IPS-18c (cell line): ENCODE data around the gene ELMOD2.
"Not testable (repeated sequence)": the region's sequence is repeated elsewhere in the genome, so short reads cannot be mapped to it uniquely, and the experiment has no call there.

Source experiments
- H3K4me3 ChIP-seq: 2 replicates; pipeline ENCODE4 v1.7.0; 2013; ENCODE audit warnings: low read depth, mild to moderate bottlenecking, low read length, moderate library complexity; ENCODE audit not compliant: insufficient read depth
- H3K9me3 ChIP-seq: one replicate; pipeline ENCODE4 v1.6.1; 2013; ENCODE audit warnings: mild to moderate bottlenecking, low read length, moderate library complexity; ENCODE audit not compliant: control insufficient read depth, insufficient read depth

Gene ELMOD2, protein sequence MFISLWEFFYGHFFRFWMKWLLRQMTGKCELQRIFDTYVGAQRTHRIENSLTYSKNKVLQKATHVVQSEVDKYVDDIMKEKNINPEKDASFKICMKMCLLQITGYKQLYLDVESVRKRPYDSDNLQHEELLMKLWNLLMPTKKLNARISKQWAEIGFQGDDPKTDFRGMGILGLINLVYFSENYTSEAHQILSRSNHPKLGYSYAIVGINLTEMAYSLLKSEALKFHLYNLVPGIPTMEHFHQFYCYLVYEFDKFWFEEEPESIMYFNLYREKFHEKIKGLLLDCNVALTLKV

DNA sequence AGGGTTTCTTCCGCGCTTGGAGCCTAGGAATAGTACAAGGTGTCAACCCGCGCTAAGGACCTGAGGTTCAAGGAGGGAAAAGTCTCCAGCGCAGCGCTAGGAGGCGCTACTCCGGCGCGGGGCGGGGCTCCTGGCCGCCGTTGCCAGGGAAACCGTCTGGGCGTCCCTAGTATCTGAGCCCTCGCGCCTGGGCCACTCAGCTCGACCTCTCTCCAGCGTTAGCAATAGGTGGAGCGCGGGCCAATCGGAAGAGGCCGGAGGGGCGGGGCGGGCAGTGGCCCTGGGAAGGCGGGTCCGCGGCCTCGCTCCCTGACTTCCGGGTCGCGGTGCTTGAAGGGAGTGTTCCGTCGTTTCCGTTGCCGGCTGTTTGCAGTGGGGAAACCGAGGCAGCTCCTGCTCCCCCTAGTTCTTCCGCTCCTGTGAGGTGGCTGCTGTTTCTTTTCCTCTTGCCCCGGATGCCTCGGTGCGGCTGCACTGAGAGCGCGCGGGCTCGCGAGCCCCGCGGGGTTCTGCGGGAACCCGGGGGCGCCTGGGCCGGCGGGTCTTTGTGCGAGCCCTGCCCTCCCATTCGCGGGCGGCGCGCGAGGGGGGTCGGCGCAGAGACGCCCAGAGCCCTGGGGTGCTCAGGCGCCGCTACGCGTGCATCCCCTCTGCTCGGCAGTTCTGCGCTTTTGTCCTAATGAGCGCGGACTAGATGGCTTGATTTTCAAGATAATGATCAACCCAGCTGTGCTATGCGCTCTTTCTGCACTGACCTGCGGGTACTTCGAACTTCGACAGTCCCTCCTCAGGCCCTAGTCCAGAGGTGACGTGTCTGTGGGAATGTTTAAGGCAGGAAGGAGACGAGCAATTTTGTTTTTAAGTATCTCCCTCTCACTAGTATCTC is at the start of gene ELMOD2:
ELMOD2 (plus strand) TSS at position 312 of the 886 bp plus-strand sequence. CDS start 1,261 bp downstream, outside the sequence.
- peak within 1 kb of the TSS; percentile 79 for H3K4me3 ChIP-seq
- no peaks in the 10 kb centered on the region for H3K9me3 ChIP-seq

DNA sequence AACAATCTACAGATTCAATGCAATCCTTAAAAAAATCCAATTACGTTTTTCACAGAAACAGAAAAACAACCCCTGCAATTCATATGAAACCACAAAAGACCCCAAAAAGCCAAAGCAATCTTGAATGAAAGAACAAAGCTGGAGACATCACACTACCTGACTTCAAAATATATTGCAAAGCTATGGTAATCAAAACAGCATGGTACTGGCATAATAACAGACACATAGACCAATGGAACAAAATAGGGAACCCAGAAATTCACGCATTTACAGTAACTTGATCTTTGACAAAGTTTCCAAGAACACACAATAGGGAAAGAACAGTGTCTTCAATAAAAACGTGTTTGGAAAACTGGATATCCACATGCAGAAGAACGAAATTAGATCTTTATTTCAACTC is 40.5 kb upstream of the ELMOD2 start:
- H3K4me3 ChIP-seq = no peak overlapping the region
- no peaks in the 10 kb centered on the region for H3K9me3 ChIP-seq

DNA sequence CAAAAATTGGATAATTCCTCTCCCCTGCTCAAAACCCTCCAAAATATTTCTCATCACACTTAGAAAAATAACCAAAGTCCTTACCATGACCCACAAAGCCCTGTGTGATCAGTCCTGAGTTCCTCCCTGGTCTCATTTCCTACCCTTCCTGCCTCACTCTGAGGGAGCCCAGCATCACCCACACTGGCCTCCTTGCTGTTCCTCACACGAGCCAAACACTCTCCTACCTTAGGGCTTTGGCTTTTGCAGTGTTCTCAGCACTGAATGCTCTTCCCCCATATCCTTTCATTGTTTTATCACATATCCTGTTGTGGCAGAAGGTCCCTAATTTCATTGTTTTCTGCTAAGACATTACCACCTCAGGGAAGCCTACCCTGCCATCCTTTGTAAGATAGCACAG is 38.0 kb upstream of the ELMOD2 start:
- Histone ChIP-seq H3K9me3 (no peaks in the 10 kb centered on the region), H3K4me3 (no peak overlapping the region)

DNA sequence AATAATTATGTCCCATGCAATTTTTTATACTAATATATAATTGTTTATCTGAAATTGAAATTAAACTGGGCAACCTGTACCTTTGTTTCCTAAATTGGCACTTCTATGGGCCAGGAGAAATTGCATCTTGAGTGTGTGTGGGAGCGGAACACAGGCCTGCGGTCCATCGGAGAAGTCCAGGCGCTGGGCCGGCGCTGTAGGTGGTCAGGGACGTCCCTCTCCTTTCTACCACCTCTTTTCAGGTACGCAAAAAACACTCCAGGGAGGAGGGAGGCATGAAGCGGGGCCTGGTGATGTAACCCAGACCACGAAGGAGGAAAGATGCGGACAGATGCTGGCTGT is 26.6 kb upstream of the ELMOD2 start:
- peak overlapping the region; percentile 37 for H3K4me3 ChIP-seq
- peaks cover 2% of the 10 kb centered on the region for H3K9me3 ChIP-seq

DNA sequence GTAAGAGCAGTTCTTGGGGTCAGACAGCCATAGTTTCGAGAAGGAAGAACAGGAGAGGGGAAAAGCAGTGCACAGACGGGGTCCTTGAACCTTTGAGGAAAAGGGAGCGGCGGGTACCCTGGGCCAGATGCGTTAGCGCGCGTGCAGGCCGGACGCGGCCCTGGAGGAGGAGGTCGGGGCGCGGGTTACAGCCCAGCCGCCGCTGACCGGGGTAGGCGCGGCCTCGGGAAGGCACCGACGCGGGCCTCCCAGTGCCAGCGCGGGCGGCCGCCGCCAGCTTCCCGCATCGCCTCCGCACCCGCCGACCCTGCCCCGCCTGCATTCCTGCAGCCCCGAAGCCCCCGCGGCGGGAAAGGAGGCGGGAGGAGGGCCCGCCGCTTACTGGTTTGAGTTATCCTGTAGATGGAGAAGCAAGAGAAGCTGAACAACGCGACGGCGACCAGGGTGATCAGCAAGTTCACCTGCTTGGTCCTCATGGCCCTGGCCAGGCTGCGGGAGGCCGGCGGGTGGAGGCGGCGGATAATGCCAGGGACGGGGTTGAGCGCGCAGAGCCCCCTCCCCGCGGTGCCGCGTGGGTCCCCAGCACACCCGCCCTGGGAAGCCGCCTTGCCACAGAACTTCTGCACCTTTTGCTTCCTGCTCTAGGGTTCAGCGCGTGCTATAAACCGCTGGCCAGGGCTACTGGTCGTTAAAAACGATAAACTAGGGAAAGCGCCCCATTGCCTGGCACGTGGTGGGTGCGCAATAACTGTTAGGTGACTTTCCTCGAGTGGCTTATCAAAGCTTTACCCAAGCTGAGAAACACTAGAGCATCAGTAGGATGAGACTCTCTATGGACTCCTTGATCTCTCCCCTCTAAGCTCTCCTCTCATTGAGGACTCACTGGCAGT is 26.0 kb upstream of the ELMOD2 start, which contains the start of gene MGAT4D:
MGAT4D (minus strand) TSS at position 547 of the 890 bp plus-strand sequence; CDS start at position 476, 71 bp downstream.
- H3K9me3 ChIP-seq = peaks cover 2% of the 10 kb centered on the region
- H3K4me3 ChIP-seq = peak within 1 kb of the TSS; percentile 37

DNA sequence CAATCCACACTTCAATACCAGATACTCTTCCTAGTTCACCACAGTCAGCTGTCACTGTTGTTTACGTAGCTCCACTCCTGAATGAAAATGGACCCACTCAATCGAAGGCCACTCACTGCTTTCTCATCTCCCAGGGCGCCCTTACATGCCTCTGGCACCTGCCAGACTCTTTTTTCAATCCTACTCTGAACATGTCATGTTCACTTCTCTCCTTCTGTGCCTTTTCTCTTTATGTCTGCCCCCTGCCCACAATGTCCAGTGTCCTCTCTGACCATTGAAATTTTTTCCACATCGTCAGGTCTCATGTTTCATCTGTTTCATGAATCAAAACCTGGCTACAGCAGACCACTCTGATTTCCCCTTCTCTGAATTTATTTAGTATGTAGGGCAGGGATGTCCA is 24.6 kb upstream of the ELMOD2 start:
- H3K4me3 ChIP-seq = no peak overlapping the region
- peaks cover 2% of the 10 kb centered on the region for H3K9me3 ChIP-seq

DNA sequence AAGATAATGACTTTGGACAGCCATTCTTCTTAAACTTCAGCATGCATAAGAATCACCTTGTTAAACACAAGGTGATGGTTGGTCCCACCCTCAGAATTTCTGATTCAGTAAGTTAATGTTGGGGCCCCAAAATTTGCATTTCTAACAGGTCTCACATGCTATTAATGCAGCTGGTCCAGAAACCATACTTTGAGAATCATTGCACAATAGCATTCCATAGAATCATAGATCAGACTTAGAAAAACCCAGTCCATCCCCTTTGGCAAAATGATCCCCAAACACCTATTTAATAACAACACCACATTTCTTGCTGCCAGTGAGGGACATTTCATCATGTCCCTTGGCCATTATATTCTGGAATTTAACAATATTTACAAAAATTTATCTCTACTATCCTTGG is 19.7 kb upstream of the ELMOD2 start:
- H3K4me3 ChIP-seq = no peak overlapping the region
- peaks cover 5% of the 10 kb centered on the region for H3K9me3 ChIP-seq

DNA sequence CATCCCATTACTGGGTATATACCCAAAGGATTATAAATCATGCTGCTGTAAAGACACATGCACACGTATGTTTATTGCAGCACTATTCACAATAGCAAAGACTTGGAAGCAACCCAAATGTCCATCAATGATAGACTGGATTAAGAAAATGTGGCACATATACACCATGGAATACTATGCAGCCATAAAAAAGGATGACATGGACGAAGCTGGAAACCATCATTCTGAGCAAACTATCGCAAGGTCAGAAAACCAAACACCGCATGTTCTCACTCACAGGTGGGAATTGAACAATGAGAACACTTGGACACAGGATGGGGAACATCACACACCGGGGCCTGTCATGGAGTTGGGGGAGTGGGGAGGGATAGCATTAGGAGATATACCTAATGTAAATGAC is 10.2 kb upstream of the ELMOD2 start:
- not testable (repeated sequence) for H3K4me3 ChIP-seq, H3K9me3 ChIP-seq

DNA sequence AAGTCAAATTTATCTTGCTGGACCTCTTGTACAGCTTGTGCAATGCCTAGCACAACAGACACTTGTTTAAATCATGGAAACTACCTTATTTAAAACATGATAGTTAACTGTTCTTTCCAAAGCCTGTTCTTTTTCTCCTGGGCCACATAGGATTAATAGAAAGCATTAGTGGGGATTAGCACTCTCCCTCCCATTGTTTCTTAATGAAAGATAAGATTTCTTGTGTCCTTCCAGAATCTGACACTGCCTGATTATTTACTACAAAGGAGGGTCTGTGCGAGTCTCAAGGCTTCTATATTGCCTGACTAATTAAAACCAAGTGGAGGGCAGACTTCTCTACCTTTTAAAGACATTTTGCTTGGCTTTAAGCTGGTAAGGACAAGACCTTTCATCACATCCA is 8.5 kb upstream of the ELMOD2 start:
- Histone ChIP-seq H3K9me3 (no peaks in the 10 kb centered on the region), H3K4me3 (no peak overlapping the region)

DNA sequence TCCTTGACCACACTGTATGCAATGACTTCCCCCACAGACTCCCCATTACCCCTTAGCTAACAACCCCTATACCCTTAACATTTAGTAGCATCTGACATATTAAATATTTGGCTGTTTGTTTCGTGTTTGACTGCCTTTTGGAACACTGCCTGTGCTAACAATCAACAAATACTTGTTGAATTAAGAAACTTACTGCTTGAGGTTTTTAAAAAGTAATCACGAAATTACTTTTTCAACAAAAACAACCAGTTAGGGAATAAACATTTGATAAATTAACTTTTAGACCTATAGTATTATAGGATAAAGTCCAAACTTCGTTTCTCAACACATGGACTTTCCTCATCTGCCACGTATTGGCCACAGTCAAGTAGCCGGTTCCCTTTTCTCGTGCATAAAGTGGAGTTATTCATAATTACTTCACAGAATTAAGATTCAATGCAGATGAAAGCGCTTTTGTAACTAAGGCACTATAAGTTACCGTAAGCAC is 555 bp upstream of the ELMOD2 start:
- Histone ChIP-seq H3K4me3 (0 out of 2 replicates have a peak overlapping the region, but pooled peaks have one; percentile 9), H3K9me3 (no peaks in the 10 kb centered on the region)

DNA sequence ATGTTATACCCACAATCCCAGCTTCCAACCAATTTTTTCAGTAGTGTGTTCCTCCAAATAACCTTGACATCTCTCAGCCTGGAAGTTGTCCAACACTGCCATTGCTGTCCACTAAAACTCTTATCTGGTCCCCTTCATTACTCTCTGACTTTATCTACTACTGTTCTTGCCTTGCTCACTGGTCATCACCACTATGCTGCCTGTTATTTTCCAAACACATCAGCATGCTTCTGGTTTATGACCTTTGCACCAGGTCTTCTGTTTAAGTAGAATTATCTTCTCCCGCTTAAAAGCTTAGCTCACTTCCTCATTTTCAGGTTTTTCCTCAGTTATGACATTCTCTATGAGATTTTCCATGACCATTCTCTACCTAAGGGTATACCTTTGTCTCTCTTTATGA is 5.5 kb downstream of the ELMOD2 start:
- H3K9me3 ChIP-seq = no peaks in the 10 kb centered on the region
- no peak overlapping the region for H3K4me3 ChIP-seq

DNA sequence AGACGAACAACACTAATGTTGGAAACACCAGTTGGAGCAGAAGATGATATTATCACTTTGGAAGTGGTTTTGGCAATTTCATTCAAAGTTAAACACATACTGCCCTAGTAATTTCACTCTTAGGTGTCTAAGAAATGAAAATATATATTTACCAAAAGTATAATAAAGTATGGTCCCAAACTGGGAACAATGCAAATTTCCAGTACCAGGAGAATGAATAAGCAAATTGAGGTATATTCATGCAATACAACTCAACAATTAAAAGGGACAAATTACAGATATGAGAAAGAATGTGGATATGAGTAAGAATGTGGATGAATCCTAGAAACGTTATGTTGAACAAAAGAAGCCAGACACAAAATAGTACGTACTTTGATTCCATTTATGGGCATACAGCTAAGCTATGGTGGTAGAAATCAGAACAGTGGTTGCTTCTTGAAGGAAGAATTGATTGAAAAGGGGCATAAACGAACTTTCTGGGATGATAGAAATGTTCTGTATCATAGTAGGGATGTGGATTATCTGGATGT is 10.0 kb downstream of the ELMOD2 start:
- Histone ChIP-seq H3K9me3 (no peaks in the 10 kb centered on the region), H3K4me3 (no peak overlapping the region)

DNA sequence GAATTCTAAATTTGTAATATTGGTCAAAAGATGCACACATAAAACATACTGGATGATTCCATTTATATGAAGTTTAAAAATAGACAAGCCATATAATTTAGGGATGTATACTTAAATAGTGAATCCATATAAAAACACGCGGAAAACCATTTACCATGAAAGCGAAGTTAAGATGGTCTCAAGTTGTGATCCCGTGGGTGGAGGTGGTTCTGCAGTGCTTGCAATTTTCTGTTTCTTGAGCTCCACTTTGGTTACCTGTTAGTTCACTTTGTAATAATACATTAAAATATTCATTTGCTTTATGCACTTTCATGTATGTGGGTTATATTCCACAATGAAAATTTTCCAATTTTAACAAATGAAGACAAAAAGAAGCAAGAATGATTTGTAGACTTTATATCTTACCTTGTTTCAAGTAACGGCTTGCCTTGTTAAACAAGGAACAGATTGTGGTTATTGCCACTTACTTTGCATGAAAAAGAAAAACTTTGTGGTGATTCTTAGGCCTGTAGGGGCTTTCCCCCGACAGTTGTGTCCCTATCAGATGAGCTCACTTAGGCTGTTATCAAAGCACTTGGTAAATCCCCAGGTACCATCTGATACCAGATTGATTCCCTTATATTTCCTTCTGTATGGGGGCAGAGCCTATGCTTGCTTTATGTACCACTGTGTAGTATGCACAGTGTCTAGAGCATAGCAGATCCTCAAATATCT is 32.6 kb downstream of the ELMOD2 start:
- H3K9me3 ChIP-seq = no peaks in the 10 kb centered on the region
- no peak overlapping the region for H3K4me3 ChIP-seq

DNA sequence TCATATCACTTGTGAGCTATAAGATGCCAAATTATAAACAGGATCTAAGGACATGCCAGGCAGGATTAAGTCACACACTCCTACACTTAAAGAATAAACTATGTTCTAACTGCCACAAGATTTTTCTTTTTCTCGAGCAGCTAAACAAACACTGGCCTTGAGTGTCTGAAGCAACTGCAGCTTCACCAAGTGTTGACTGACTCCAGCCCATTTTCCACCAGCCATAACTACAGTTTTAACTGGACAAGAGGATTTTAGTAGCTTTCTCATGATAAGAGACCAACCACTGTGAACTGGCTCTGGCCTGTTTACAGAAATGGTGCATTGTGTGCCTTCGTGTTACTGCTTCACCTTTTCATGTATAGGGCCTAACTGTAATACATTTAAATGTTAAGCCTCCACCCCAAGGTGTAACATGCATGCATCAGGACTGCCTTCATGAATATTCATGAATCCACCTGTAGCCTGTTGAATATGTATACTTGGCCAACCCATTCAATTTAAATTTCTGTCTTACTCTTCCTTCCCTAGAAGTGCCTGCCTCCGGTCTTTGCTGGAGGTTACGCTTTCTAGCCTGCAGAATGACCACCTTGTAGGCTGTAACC is 34.0 kb downstream of the ELMOD2 start:
- Histone ChIP-seq H3K9me3 (no peaks in the 10 kb centered on the region), H3K4me3 (no peak overlapping the region)

DNA sequence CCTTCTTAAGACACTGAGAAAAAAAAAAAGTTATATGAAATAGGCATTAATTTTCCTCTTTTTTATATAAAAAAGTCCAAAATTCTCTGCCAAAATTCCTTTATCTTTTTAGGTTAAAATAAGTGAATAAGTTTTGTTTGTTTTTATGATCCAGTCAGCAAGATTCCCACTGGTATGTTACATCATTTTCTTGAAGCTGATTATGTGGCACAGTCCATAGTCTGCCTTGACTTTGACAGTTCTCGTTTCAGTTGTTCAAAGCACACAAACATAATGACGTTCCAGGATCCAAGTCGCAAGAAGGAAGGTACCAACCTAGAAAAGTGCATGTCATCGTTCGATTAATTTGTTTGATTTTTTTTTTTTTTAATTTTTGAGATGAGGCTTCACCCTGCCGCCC is 35.7 kb downstream of the ELMOD2 start:
- Histone ChIP-seq H3K9me3 (no peaks in the 10 kb centered on the region), H3K4me3 (no peak overlapping the region)
